HT1080 (cell line): Measurements from ENCODE around the gene DNAJC6. TPM values are rescaled to one million over a fixed set of nuclear protein-coding genes. Genes with fewer than 3 reads are reported as not detected.
"Not testable (repeated sequence)": the region's sequence is repeated elsewhere in the genome, so short reads cannot be mapped to it uniquely, and the experiment has no call there.

Experiments
- DNase-seq: peaks from one replicate; pipeline ENCODE4 v3.0.0-alpha.2; 2015; ENCODE audit warnings: low read depth
- total RNA-seq: library from RNA; depleted of rRNA; stranded (reverse); fragments of >200 nt; shearing (Covaris generic); gene quantifications from 2 replicates; pipeline ENCODE4 v1.2.3, GENCODE V29; 2014

Gene DNAJC6
- total RNA-seq, 1 experiment from 2014 or later, result 3.3 TPM

DNA sequence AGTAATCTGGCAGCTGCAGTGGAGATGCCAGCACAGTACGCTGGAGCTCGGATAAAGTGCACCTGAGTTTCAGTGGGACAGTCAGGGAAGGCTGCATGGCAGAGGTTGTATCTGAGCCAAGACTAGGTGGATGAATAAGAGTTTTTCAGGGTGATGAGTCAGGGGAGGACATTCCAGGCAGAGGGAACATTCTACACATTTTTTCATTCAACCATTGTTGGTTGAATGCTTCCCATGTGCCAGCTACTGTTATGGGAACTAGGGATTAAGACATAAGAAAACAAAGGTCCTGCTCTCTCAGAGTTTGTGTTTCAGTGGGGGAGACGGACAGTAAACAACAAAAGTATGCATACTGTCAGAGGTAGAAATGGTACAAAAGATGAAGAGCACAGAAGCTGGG, 116.4 kb downstream of the DNAJC6 start:
- peak; percentile 94 for DNase-seq

DNA sequence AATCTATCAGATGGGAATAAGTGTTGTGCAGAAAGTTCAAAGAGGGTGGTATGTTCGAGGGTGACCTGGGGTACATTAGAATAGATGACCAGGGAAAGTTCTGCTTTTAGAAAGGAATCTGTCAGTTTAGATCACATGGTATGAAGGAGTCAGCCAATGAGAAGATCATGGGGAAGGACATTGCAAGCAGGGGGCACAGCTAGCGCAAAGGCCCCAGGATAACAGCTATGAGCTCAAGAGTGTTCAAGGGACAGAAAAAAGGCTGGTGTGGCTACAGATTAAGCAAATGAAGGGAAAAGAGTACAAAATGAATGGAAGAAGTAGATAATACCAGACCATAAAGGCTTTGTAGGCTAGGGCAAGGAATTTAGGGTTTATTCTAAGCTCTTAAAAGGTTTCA, 119.7 kb downstream of the DNAJC6 start:
- no peak for DNase-seq

DNA sequence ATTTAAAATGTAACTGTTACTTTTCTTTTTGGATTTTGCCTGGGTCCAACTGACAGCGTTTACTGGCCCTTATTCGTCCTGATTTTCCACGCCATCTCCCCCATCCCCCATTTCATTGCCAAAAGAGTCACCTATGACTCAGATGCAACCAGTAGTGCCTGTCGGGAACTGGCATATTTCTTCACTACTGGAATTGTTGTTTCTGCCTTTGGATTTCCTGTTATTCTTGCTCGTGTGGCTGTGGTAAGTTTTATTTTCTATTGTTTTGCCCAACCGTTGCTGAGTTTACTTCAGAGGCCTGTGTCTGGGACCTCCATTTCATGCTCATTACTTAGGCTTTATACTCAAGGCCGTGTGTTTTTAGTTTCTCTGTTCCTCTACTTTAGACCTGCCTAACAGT, 120.5 kb downstream of the DNAJC6 start:
- peak; percentile 91 for DNase-seq

DNA sequence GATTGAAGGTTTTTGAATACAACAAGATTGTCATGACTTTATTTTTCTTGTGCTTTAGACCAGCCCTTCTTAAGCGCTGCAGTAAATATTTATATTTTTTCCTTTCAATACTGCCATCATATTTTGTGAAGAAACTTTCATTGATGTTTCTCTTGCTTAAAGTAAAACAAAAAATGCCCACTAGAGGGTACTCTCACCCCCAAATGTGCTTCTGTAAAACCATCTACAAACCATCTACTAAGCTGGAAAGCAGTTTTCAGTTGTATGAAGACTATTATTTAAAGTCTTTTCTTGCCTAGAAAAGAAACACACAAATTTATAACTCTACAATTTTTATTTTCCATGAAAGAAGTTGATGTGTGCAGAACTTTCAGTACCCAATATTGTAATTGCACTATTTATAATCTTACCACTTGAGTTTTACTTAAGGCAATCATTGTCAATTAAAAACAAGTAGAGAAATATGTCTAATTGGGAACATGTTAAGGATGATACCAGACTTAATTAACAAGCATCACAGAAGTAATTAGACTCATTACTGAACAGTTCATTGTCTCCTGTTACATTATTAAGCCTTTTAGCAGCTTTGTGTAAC, 121.9 kb downstream of the DNAJC6 start:
- no peak for DNase-seq

DNA sequence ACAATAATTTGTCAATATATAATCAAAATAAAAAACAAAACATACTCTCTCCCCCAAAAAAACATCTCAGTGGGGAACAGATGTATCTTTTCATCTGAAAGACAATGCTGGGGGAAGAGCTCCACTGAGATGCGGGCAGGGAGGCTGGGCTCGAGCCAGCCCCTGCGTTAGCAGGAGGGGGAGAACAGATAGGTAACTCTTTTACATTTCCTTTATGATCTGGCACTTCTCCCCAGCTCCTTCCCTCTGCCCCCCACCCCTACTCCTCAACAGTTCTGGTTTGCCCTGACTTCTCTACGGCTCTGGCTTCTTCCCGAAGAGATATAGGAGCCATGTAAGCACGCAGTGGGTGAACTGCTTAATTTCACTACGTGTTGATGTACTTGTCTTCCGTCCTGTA, 123.6 kb downstream of the DNAJC6 start:
- DNase-seq, result no peak

DNA sequence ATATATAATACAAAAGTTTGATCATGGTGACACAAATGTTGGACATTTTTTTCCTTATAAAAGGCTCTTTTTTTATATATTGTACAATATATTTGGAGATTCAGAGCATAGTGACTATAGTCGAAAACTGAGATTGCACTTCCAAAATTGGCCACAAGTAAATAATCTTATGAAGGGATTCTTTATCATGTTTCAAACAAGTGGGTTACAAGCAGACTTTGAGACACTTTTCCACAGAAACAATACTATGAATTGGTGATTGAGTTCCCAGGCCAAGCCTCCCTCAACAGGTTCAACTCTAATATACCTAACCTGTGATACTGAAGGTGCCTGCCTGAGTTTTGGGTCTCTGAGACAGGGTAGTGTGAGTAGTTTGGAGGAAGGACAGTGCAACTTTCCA, 124.9 kb downstream of the DNAJC6 start:
- no peak for DNase-seq

DNA sequence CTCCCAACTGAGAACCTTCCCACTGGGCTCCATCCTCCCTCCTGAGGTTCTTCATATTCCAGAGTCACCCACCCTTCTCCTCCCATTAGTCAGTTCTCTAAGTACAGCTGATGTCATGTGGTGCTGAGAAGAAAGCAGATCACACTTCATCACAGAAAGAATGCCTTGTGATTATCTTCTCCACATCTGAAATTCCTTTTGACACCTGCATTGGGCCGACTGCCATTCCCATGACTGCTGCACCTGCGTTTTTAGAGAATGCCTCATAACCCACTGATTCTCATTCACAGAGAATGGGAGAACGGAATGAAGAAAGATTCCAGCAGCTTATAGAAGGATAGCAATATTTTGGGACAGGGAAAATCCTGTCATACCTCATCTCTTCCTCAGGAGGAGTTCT, 125.4 kb downstream of the DNAJC6 start:
- no peak for DNase-seq

DNA sequence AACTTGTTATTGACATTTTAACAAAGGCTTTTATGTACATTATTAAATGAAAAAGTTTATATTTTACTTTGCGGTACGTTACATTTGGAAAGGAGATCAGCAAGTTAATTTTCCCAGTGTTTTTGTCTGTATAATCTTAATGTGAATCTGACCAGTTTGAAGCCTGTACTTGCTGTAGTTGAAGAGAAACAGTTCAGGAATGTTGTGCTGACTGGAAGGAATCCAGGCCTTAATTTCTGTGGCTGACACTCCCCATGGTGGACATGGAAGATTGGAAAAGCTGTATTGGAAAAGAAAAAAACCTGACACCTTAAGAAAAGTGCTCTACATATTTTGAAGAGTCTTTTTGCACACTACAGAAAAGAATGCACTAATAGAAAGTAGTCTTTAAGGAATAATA, 126.6 kb downstream of the DNAJC6 start:
- DNase-seq, result no peak

DNA sequence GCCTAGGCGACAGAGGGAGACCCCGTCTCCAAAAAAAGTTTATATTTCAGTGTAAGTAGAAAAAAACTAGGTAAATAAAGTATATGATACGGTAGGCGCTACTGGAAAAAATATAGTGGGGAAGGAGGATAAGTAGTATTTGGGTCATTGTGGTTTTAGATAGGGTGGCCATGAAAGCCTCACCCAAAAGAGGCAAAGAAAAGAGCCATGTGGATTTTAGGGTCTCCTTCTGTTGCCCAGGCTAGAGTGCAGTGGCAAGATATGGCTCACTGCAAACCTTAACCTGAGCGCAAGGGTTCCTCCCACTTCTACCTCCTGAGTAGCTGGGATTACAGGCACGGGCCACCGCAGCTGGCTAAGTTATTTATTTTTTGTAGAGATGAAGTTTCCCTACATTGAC, 128.3 kb downstream of the DNAJC6 start:
- DNase-seq, result no peak

DNA sequence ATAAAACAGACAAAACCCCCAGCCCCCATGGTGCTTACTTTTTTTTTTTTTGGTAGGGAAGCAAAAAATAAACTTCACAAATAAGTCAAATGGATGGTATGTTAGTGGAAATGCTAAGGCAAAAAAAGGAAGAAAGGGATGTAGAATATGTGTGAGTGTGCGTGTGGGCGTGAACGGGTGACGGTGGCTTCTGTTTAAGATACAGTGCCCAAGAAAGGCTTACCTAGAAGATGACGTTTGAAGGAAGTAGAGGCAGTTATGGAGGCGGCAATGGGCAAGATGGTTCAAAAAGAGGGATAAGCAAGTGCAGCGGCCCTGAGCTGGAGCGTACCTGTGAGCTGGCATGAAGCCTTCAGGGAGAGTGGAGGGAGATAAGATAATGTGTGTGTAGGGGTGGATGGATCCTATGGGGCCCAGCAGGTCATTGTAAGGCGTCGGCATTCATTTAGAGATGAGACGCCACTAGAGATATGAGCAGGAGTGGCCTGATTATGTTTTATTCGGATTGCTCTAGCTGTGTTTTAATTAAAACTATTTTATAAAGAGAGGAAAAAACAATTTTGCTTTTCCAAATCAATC, 131.1 kb downstream of the DNAJC6 start:
- DNase-seq, result no peak

DNA sequence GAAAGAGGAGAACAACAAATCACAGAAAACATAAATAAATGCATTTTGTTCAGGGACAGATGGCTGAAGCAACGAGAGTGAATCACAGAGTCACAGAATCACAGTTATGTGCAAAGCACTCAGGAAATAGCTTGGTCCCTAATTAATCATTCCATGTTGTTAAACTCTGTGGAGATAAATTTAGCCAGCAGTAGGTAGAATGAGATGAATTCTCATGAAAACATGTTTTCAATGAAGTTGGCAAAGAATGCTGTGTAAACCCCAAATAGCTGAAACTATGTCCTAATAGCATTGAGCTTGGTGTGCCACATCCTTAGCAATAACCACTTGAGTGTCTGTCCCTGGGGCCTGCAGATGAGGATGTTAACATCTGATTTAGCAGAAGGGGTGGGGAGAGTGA, 131.6 kb downstream of the DNAJC6 start:
- DNase-seq, result no peak

DNA sequence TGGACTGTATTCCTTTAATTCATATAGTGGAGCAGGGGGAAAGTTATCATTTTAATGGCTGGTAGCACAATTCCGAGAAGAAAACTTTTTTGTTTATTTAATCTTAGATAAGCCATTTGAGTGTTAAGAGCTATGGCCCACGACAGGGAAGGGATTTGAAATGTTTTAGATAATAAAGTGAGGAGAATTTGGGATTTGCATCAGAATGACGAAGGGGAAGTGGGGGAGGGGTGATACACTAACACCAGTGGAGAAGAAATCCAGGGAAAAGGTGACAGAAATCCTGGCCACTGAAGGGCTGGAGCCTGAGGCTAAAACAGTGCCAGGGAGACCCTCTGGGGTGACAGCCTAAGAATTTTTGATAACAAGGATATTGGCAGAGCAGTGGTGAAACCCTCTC, 132.1 kb downstream of the DNAJC6 start:
- no peak for DNase-seq

DNA sequence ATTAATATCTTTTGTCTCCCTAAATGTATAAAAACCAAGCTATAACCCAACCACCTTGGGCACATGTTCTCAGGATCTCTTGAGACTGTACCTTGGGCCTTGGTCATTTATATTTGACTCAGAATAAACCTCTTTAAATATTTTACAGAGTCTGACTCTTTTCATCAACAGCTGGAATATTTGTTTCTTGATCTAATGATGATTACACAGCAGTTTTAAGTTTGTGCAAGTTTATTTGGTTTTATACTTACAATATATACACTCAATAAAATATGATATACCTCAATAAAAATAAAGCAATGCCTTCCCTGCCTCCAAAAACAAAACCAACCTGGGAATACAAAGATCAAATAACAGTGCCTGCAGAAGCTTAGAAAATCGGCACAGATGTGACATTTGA, 133.1 kb downstream of the DNAJC6 start:
- no peak for DNase-seq

DNA sequence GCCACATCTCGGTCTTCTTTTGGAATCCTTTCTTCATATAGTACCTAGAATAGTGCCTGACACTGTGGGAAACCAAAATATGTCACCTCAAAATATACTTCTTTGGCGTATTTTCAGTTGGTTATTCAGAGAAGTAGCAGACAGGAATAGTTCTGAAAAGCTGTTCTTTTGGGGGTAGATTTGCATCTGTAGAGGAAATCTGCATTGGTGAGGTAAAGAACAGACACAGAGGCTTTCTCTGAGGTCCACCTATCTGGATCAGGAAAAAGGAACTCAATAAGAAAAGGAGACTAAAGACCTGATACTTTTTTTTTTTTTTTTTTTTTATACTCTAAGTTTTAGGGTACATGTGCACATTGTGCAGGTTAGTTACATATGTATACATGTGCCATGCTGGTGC, 134.3 kb downstream of the DNAJC6 start:
- DNase-seq, result no peak

DNA sequence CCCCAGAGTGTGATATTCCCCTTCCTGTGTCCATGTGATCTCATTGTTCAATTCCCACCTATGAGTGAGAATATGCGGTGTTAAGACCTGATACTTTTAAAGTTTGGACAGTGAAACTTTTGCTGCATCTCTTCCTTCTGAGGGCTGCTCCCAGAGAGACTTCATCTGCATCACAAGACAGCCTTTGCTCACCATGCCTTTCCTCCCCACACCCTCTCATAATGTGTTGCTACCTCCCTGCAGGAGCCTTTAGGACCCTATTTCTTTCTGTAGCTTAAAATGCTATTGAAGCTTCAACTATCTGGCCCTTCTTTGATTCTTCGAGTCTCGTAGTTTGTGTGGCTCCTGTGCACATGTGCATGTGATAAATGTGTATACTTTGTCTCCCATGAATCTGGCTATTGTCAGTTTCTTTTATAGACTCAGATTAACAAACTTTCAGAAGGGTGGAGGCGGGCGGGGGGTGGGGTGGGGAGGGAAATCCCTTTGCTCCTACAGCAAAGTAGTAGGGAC, 134.8 kb downstream of the DNAJC6 start:
- DNase-seq, result no peak

DNA sequence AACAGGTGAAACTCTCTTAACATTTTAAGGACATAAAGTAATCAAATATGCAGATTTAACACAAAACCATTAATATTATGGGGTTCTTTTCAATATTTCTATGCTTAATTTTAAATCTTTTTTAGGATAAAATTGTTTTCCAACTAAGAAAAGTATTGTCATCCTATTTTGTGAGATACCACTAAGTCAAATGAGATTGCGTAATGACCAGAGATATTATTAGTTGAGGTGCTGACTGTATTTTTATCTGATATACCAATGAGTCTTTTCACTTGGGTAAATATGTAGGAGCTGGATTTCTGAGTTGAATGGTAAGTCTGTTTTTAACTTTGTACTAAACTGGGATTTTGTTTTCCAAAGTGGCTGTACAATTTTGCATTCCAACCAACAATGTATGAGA, 136.5 kb downstream of the DNAJC6 start:
- no peak for DNase-seq

DNA sequence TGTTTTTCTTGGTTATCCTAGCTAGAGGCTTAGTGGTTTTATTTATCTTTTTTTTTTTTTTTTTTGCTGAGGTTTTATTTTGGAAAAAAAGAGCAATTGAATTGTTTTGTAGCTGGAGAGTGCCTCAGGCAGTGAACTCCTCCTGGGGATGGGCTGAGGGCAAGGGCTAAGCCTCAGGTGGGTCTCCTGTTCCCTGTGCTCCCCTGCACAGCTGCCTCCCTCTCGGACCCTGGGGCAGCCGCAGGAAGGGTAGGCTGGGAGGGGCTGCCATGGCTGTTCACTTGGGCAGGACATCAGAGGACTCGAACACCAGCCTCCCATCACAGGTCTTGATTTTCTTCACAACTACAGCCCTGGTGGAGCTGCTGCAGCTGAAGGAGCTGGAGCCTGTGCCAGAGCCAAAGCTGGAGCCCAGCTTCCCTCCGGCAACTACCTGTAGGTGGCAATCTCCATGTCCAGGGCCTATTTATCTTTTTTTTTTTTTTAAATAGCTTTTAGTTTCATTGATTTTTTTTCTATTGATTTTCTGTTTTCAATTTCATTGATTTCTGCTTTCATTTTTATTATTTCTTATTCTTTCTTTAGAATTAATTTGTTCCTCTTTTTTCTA, 140.0 kb downstream of the DNAJC6 start:
- no peak for DNase-seq

DNA sequence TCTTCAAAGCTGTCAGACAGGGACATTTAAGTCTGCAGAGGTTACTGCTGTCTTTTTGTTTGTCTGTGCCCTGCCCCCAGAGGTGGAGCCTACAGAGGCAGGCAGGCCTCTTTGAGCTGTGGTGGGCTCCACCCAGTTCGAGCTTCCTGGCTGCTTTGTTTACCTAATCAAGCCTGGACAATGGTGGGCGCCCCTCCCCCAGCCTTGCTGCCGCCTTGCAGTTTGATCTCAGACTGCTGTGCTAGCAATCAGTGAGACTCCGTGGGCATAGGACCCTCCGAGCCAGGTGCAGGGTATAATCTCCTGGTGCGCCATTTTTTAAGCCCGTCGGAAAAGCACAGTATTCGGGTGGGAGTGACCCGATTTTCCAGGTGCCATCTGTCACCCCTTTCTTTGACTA, 146.3 kb downstream of the DNAJC6 start:
- DNase-seq, result not testable (repeated sequence)

DNA sequence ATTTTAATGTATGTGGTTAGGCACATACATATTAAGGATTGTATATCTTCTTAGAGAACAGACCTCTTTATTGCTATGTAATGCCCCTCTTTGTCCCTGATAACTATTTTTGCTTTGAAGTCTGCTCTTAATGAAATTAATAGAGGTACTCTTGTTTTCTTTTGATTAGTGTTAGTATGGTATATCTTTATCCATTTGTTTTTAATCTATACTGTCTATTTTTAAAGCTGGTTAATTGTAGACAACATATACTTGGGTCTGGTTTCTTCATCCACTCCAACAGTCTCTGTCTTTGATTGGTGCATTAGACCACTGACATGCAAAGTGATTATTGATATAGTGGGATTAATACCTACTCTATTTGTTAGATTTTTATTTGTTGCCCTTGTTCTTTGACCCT, 147.1 kb downstream of the DNAJC6 start:
- DNase-seq, result no peak

DNA sequence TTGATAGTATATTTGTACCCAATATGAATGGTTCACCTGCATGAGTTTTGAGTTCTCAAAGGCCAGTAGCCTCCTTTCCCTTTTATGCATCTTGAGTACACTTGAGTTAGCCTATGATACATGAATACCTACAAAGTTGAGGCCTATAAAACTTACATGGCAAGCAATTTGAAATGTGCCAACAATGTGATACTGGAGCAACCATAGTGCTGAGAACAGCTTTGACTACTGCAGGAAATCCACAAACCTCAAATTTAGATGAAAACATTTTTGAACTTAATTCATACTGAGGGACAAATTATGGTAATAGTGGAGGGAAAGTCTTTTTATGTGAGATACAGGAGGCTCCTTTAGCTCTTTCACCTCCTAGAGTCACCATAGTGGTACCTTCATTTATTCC, 148.5 kb downstream of the DNAJC6 start:
- DNase-seq, result no peak

DNA sequence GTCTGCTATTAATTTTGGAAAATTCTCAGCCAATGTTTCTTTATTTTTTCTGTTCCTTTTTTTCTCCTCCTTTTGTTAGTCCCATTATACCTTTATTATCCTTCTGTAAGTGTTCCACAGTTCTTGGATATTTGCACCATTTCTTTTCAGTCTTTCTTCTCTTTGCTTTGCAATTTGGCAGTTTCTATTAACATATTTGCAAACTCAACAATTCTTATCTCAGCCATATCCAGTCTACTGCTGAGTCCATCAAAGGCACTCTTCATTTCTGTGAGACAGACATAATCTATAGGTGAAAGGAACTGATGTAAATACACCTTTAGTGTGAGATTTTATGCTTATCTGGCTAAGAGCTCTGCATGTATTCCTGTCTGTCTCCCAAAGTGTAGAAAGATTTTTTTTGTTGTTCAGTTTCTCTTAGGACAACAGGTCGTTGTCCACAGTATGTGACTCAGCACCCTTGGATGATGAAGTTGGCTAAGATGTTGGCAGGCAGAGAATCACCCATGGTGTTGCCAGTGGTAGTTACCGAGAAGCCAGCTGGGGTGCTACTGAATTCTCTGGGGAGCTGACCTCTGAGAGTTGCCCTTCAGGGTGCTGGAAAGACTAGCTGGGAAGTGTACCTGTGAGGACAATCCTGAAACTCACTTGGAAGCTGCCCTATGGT, 149.5 kb downstream of the DNAJC6 start:
- no peak for DNase-seq

DNA sequence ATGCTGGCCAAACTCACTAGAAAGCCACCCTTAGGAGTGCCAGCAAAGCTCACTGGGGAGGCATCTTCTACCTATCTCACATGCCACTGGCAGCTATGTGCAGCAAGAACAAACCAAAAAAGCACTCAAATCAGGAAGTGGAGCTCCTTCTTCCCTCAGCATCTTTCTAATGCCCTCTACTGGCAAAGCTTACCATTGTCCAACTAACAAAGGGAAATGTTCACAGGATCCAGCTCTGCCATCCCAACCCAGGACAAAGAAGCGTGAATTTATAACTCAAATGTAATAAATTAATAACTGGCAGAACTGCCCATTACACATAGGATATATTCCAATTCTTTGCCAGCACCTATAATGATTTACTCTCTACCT, 150.0 kb downstream of the DNAJC6 start:
- DNase-seq, result peak; percentile 46
